GM23338 (cell line): ENCODE measurements around the gene OR10H1. TPM values are rescaled to one million over a fixed set of nuclear protein-coding genes. Genes with fewer than 3 reads are reported as not detected.

ENCODE experiments used
- ATAC-seq: fragments of 200-7000 bp; cut with Tn5 transposase; 3 replicates; pipeline ENCODE4 v1.9.1; 2020
- DNase-seq: peaks from one replicate; pipeline ENCODE4 v3.0.0-alpha.2; 2015; ENCODE audit warnings: low spot score
- H2AFZ ChIP-seq: fragments of 200-600 bp; sonication (generic); 2 replicates; pipeline ENCODE4 v1.8.0; 2016; ENCODE audit warnings: antibody characterized with exemption, mild to moderate bottlenecking, moderate library complexity
- H3F3A ChIP-seq: fragments of 200-600 bp; sonication (generic); replicated peaks from 2 replicates; pipeline ENCODE4 v1.8.0; 2017; ENCODE audit warnings: antibody characterized with exemption, mixed run types, low read depth
- H3K27ac ChIP-seq: fragments of 200-600 bp; sonication (generic); 2 replicates; pipeline ENCODE4 v1.6.1; 2016; ENCODE audit warnings: low read depth
- H3K27me3 ChIP-seq: fragments of 200-600 bp; sonication (generic); 2 replicates; pipeline ENCODE4 v1.8.0; 2016; ENCODE audit warnings: mild to moderate bottlenecking, mixed run types, moderate library complexity; ENCODE audit not compliant: insufficient read depth
- H3K36me3 ChIP-seq: fragments of 200-600 bp; sonication (generic); 2 replicates; pipeline ENCODE4 v1.8.0; 2016; ENCODE audit warnings: mild to moderate bottlenecking; ENCODE audit not compliant: insufficient read depth
- H3K4me1 ChIP-seq: fragments of 200-600 bp; sonication (generic); 2 replicates; pipeline ENCODE4 v1.8.0; 2016; ENCODE audit warnings: mild to moderate bottlenecking, moderate library complexity; ENCODE audit not compliant: insufficient read depth
- H3K4me2 ChIP-seq: fragments of 200-600 bp; sonication (generic); 2 replicates; pipeline ENCODE4 v1.7.1; 2017; ENCODE audit warnings: mixed run types
- H3K4me3 ChIP-seq: fragments of 200-600 bp; sonication (generic); 2 replicates; pipeline ENCODE4 v1.6.1; 2016; ENCODE audit warnings: mixed run types
- H3K79me2 ChIP-seq: fragments of 200-600 bp; sonication (generic); replicated peaks from 2 replicates; pipeline ENCODE4 v1.8.0; 2017; ENCODE audit warnings: mild to moderate bottlenecking; ENCODE audit not compliant: insufficient read depth
- H3K9me2 ChIP-seq: fragments of 200-600 bp; sonication (generic); 2 replicates; pipeline ENCODE4 v1.8.0; 2017; ENCODE audit not compliant: insufficient read depth
- H4K20me1 ChIP-seq: fragments of 200-600 bp; sonication (generic); replicated peaks from 2 replicates; pipeline ENCODE4 v1.8.0; 2017; ENCODE audit warnings: mild to moderate bottlenecking; ENCODE audit not compliant: insufficient read depth
- H3K27ac Mint-ChIP-seq: 2 replicates; pipeline ENCODE4 v1.8.0; 2020; ENCODE audit warnings: inconsistent platforms, mild to moderate bottlenecking, moderate library complexity, mixed read lengths
- H3K27me3 Mint-ChIP-seq: 3 replicates; pipeline ENCODE4 v1.8.0; 2022; ENCODE audit warnings: low read depth, mild to moderate bottlenecking, moderate library complexity, mixed read lengths, inconsistent platforms; ENCODE audit not compliant: insufficient read depth, poor library complexity
- H3K36me3 Mint-ChIP-seq: 3 replicates; pipeline ENCODE4 v1.8.0; 2021; ENCODE audit warnings: low read depth, mild to moderate bottlenecking, inconsistent platforms, moderate library complexity, mixed read lengths
- H3K4me1 Mint-ChIP-seq: 3 replicates; pipeline ENCODE4 v1.8.0; 2020; ENCODE audit warnings: mild to moderate bottlenecking, inconsistent platforms, mixed read lengths
- H3K4me3 Mint-ChIP-seq: 3 replicates; pipeline ENCODE4 v1.8.0; 2021; ENCODE audit warnings: moderate library complexity, mild to moderate bottlenecking, inconsistent platforms, mixed read lengths
- H3K9me3 Mint-ChIP-seq: 3 replicates; pipeline ENCODE4 v1.8.0; 2020; ENCODE audit warnings: moderate library complexity, mild to moderate bottlenecking, inconsistent platforms, mixed read lengths
- EZH2 ChIP-seq: fragments of 200-600 bp; sonication (generic); IDR thresholded peaks from one replicate; pipeline ENCODE4 v1.8.0; 2017; ENCODE audit warnings: antibody characterized with exemption, mild to moderate bottlenecking, low read depth; ENCODE audit not compliant: unreplicated experiment
- EZH2phosphoT487 ChIP-seq: fragments of 200-600 bp; sonication (generic); IDR thresholded peaks from one replicate; pipeline ENCODE4 v1.8.1; 2018; ENCODE audit warnings: antibody characterized with exemption; ENCODE audit not compliant: unreplicated experiment
- JUNB ChIP-seq: IDR thresholded peaks from one replicate; pipeline ENCODE4 v1.6.1; 2016; ENCODE audit warnings: antibody characterized with exemption; ENCODE audit not compliant: unreplicated experiment
- NANOG ChIP-seq: IDR thresholded peaks from 2 replicates; pipeline ENCODE4 v1.6.1; 2016; ENCODE audit warnings: antibody characterized with exemption, borderline replicate concordance
- STAT1 ChIP-seq: IDR thresholded peaks from one replicate; pipeline ENCODE4 v1.6.1; 2016; ENCODE audit warnings: antibody characterized with exemption; ENCODE audit not compliant: unreplicated experiment
- ZNF114 ChIP-seq: fragments of 250-450 bp; sonication (Bioruptor Pico); IDR thresholded peaks from 2 replicates; pipeline ENCODE4 v1.5.0; 2020; ENCODE audit warnings: mild to moderate bottlenecking, moderate library complexity
- polyA plus RNA-seq: library from polyadenylated mRNA; unstranded; fragments of >200 nt; fragmentation: Nextera tagmentation; extraction: Ambion mirVana; gene quantifications from 2 replicates; pipeline ENCODE4 v1.2.1, GENCODE V29; 2016
- total RNA-seq: library from RNA; depleted of rRNA; stranded (reverse); fragments of >200 nt; shearing (Covaris generic); gene quantifications from 2 replicates; pipeline ENCODE4 v1.2.3, GENCODE V29; 2014
- TF ChIP-seq, protein P1 (sequence below): fragments of 250-450 bp; sonication (Bioruptor Pico); IDR thresholded peaks from 2 replicates; pipeline ENCODE4 v1.5.0; 2020; ENCODE audit warnings: mild to moderate bottlenecking, moderate library complexity
- TF ChIP-seq, protein P2 (sequence below), 2 experiments: fragments of 200-600 bp in 1 of 2; sonication (generic) in 1 of 2; conservative IDR thresholded peaks; 2 replicates each; pipeline versions ENCODE4 v1.5.1 to v1.6.1; 2016 to 2017; ENCODE audit warnings: antibody characterized with exemption in 2 of 2, low read depth in 2 of 2, mild to moderate bottlenecking in 2 of 2, moderate library complexity in 1 of 2
- TF ChIP-seq, protein P3 (sequence below): IDR thresholded peaks from 2 replicates; pipeline ENCODE4 v1.6.1; 2016; ENCODE audit warnings: antibody characterized with exemption

The OR10H1 gene
- total and polyA plus RNA-seq, 2 experiments from 2014 or later = not detected

DNA sequence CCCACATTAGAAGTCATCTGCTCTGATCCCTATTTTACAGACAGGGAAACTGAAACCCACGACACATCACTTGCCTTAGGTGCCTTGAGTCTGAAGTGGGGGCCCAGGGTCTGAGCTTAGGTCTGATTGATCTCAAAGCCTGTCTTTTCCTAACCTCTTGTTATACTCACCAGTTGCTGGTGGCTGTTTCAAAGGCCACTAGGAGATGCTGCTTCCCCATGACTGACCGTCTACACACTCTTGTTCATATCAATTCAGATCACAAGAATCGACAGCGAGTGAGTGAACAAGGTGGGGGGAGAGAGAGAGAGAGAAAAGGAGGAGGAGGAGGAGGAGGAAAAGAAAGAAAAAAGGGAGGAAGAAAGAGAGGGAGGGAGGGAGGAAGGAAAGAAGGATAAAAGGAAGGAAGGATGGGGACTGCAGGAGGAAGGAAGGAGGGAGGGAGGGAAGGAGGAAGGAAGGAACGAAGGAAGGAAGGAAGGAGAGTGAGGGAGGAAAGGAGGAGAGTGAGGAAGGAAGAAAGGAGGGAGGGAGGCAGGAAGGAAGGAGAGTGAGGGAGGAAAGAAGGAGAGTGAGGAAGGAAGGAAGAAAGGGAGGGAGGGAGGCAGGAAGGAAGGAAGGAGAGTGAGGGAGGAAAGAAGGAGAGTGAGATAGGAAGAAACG is 3.3 kb downstream of the OR10H1 start:
- Histone ChIP-seq H3K36me3 (no peaks in the 10 kb centered on the region), H3F3A (no peaks in the 10 kb centered on the region), H3K4me1 (no peaks in the 10 kb centered on the region), H3K27ac (no peak overlapping the region), H3K9me2 (no peaks in the 10 kb centered on the region), H3K79me2 (no peaks in the 10 kb centered on the region), H3K4me2 (no peak overlapping the region), H4K20me1 (no peaks in the 10 kb centered on the region), H3K27me3 (no peaks in the 10 kb centered on the region), H2AFZ (no peak overlapping the region), H3K4me3 (no peak overlapping the region)
- no peak for DNase-seq
- H3K27me3 Mint-ChIP-seq = peaks cover 7% of the 10 kb centered on the region
- H3K4me1 Mint-ChIP-seq = no peaks in the 10 kb centered on the region
- H3K4me3 Mint-ChIP-seq = no peak overlapping the region
- no peak for ATAC-seq
- peaks cover 96% of the 10 kb centered on the region for H3K9me3 Mint-ChIP-seq
- H3K36me3 Mint-ChIP-seq = peaks cover 48% of the 10 kb centered on the region
- no peak overlapping the region for H3K27ac Mint-ChIP-seq
- TF ChIP-seq JUNB = no peak
- TF ChIP-seq, protein P1, sequence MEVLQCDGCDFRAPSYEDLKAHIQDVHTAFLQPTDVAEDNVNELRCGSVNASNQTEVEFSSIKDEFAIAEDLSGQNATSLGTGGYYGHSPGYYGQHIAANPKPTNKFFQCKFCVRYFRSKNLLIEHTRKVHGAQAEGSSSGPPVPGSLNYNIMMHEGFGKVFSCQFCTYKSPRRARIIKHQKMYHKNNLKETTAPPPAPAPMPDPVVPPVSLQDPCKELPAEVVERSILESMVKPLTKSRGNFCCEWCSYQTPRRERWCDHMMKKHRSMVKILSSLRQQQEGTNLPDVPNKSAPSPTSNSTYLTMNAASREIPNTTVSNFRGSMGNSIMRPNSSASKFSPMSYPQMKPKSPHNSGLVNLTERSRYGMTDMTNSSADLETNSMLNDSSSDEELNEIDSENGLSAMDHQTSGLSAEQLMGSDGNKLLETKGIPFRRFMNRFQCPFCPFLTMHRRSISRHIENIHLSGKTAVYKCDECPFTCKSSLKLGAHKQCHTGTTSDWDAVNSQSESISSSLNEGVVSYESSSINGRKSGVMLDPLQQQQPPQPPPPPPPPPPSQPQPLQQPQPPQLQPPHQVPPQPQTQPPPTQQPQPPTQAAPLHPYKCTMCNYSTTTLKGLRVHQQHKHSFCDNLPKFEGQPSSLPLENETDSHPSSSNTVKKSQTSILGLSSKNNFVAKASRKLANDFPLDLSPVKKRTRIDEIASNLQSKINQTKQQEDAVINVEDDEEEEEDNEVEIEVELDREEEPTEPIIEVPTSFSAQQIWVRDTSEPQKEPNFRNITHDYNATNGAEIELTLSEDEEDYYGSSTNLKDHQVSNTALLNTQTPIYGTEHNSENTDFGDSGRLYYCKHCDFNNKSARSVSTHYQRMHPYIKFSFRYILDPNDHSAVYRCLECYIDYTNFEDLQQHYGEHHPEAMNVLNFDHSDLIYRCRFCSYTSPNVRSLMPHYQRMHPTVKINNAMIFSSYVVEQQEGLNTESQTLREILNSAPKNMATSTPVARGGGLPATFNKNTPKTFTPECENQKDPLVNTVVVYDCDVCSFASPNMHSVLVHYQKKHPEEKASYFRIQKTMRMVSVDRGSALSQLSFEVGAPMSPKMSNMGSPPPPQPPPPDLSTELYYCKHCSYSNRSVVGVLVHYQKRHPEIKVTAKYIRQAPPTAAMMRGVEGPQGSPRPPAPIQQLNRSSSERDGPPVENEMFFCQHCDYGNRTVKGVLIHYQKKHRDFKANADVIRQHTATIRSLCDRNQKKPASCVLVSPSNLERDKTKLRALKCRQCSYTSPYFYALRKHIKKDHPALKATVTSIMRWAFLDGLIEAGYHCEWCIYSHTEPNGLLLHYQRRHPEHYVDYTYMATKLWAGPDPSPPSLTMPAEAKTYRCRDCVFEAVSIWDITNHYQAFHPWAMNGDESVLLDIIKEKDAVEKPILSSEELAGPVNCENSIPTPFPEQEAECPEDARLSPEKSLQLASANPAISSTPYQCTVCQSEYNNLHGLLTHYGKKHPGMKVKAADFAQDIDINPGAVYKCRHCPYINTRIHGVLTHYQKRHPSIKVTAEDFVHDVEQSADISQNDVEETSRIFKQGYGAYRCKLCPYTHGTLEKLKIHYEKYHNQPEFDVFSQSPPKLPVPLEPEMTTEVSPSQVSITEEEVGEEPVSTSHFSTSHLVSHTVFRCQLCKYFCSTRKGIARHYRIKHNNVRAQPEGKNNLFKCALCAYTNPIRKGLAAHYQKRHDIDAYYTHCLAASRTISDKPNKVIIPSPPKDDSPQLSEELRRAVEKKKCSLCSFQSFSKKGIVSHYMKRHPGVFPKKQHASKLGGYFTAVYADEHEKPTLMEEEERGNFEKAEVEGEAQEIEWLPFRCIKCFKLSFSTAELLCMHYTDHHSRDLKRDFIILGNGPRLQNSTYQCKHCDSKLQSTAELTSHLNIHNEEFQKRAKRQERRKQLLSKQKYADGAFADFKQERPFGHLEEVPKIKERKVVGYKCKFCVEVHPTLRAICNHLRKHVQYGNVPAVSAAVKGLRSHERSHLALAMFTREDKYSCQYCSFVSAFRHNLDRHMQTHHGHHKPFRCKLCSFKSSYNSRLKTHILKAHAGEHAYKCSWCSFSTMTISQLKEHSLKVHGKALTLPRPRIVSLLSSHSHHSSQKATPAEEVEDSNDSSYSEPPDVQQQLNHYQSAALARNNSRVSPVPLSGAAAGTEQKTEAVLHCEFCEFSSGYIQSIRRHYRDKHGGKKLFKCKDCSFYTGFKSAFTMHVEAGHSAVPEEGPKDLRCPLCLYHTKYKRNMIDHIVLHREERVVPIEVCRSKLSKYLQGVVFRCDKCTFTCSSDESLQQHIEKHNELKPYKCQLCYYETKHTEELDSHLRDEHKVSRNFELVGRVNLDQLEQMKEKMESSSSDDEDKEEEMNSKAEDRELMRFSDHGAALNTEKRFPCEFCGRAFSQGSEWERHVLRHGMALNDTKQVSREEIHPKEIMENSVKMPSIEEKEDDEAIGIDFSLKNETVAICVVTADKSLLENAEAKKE = no peak
- no peak for TF ChIP-seq NANOG
- no peak for TF ChIP-seq ZNF114
- TF ChIP-seq, protein P2, sequence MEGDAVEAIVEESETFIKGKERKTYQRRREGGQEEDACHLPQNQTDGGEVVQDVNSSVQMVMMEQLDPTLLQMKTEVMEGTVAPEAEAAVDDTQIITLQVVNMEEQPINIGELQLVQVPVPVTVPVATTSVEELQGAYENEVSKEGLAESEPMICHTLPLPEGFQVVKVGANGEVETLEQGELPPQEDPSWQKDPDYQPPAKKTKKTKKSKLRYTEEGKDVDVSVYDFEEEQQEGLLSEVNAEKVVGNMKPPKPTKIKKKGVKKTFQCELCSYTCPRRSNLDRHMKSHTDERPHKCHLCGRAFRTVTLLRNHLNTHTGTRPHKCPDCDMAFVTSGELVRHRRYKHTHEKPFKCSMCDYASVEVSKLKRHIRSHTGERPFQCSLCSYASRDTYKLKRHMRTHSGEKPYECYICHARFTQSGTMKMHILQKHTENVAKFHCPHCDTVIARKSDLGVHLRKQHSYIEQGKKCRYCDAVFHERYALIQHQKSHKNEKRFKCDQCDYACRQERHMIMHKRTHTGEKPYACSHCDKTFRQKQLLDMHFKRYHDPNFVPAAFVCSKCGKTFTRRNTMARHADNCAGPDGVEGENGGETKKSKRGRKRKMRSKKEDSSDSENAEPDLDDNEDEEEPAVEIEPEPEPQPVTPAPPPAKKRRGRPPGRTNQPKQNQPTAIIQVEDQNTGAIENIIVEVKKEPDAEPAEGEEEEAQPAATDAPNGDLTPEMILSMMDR (conservative IDR thresholded peaks at IDR 0.05; ENCODE audit: low read depth in 2 of 2) = no peak
- no peak for TF ChIP-seq EZH2
- TF ChIP-seq EZH2phosphoT487 = no peak
- no peak for TF ChIP-seq STAT1
- TF ChIP-seq, protein P3, sequence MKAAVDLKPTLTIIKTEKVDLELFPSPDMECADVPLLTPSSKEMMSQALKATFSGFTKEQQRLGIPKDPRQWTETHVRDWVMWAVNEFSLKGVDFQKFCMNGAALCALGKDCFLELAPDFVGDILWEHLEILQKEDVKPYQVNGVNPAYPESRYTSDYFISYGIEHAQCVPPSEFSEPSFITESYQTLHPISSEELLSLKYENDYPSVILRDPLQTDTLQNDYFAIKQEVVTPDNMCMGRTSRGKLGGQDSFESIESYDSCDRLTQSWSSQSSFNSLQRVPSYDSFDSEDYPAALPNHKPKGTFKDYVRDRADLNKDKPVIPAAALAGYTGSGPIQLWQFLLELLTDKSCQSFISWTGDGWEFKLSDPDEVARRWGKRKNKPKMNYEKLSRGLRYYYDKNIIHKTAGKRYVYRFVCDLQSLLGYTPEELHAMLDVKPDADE = no peak
